ENCODE data around the gene TMEM163.
A peak's percentile ranks its signal among the peaks of the same experiment; 100 is the strongest.

The TMEM163 gene

GRCh38 chr2:134408791-134409190, 310.0 kb downstream of the TMEM163 start:
- TF ChIP-seq ZNF843 (tag by site-specific recombination; IDR thresholded peaks at IDR 0.05) (0 out of 2 replicates have a peak, but pooled peaks have one; percentile 18), ZNF138 (tag by site-specific recombination; IDR thresholded peaks at IDR 0.05; ENCODE audit: borderline replicate concordance) (no peak)
- no peaks in the 10 kb centered on the region for H3K9me3 ChIP-seq (ENCODE audit: control insufficient read depth, insufficient read depth, low read depth, low read length)
- H3K27ac ChIP-seq (ENCODE audit: extremely low read depth, low read depth, low read length) = no peak overlapping the region
- H3K4me1 ChIP-seq (ENCODE audit: control insufficient read depth, insufficient read depth, low read length) = peaks cover 13% of the 10 kb centered on the region
- CTCF ChIA-PET = interaction anchor here (0.7 kb wide), 2 partner anchors 11 to 290 kb away, joined by 3 to 4 read pairs; no protein-coding TSS in a partner anchor
- peaks cover 0 to 10% of the 10 kb centered on the region in 2 experiments; a peak in 1 of 3 replicates for H3K36me3 ChIP-seq (ENCODE audit: control insufficient read depth in 2 of 2, insufficient read depth in 1 of 2, low read length in 2 of 2)
- H3K4me3 ChIP-seq (ENCODE audit: low read depth, low read length) = no peak overlapping the region
- POLR2A ChIA-PET = no interaction called here

DNA sequence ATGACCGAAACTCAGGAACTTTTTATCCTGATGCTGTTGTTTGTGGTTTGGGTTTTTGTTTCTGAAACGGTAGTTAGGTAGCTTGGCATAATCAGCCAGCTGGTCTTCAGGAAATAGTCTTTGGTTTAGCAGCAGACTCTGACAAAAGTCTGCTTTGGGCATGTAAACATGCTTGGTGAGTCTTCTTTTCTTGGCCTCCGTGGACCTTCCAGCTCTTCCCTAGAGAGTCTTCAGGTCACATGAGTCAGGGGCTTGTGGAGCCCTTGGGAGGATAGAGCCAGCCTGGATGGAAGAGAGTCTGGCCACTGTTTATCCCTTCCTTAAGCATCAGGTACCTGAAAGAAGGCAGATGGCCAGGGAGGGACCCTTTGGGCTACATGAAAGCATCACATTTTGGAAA, 310.4 kb downstream of the TMEM163 start:
- Histone ChIP-seq H3K4me3 (ENCODE audit: low read depth, low read length) (no peak overlapping the region), H3K36me3 (ENCODE audit: control insufficient read depth in 2 of 2, insufficient read depth in 1 of 2, low read length in 2 of 2) (peaks cover 0 to 12% of the 10 kb centered on the region in 2 experiments; a peak in 1 of 3 replicates), H3K27ac (ENCODE audit: extremely low read depth, low read depth, low read length) (no peak overlapping the region), H3K4me1 (ENCODE audit: control insufficient read depth, insufficient read depth, low read length) (peaks cover 13% of the 10 kb centered on the region), H3K9me3 (ENCODE audit: control insufficient read depth, insufficient read depth, low read depth, low read length) (no peaks in the 10 kb centered on the region)
- ChIA-PET POLR2A (no interaction called here), CTCF (no interaction called here)
- TF ChIP-seq WT1 (tag by site-specific recombination; IDR thresholded peaks at IDR 0.05) (no peak), ZEB2 (tag by site-specific recombination; IDR thresholded peaks at IDR 0.05) (no peak), MEIS1 (CRISPR knock-in tag; IDR thresholded peaks at IDR 0.05; ENCODE audit: borderline replicate concordance) (no peak), ZNF394 (tag by site-specific recombination; IDR thresholded peaks at IDR 0.05; ENCODE audit: borderline replicate concordance) (no peak), TCF7L2 (IDR thresholded peaks at IDR 0.05; ENCODE audit: borderline replicate concordance, low read depth, low read length) (no peak), ZNF670 (tag by site-specific recombination; IDR thresholded peaks at IDR 0.05; ENCODE audit: low read depth) (no peak), ZNF354C (tag by site-specific recombination; IDR thresholded peaks at IDR 0.05; ENCODE audit: borderline replicate concordance, low read depth) (no peak), ZNF175 (tag by site-specific recombination; IDR thresholded peaks at IDR 0.05) (no peak), ZNF350 (tag by site-specific recombination; IDR thresholded peaks at IDR 0.05) (no peak)
- TF ChIP-seq, protein P1, sequence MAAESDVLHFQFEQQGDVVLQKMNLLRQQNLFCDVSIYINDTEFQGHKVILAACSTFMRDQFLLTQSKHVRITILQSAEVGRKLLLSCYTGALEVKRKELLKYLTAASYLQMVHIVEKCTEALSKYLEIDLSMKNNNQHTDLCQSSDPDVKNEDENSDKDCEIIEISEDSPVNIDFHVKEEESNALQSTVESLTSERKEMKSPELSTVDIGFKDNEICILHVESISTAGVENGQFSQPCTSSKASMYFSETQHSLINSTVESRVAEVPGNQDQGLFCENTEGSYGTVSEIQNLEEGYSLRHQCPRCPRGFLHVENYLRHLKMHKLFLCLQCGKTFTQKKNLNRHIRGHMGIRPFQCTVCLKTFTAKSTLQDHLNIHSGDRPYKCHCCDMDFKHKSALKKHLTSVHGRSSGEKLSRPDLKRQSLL (tag by site-specific recombination; IDR thresholded peaks at IDR 0.05) = no peak
- TF ChIP-seq, protein P2, sequence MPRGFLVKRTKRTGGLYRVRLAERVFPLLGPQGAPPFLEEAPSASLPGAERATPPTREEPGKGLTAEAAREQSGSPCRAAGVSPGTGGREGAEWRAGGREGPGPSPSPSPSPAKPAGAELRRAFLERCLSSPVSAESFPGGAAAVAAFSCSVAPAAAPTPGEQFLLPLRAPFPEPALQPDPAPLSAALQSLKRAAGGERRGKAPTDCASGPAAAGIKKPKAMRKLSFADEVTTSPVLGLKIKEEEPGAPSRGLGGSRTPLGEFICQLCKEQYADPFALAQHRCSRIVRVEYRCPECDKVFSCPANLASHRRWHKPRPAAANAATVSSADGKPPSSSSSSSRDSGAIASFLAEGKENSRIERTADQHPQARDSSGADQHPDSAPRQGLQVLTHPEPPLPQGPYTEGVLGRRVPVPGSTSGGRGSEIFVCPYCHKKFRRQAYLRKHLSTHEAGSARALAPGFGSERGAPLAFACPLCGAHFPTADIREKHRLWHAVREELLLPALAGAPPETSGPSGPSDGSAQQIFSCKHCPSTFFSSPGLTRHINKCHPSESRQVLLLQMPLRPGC (tag by site-specific recombination; IDR thresholded peaks at IDR 0.05) = no peak
- TF ChIP-seq, protein P3, sequence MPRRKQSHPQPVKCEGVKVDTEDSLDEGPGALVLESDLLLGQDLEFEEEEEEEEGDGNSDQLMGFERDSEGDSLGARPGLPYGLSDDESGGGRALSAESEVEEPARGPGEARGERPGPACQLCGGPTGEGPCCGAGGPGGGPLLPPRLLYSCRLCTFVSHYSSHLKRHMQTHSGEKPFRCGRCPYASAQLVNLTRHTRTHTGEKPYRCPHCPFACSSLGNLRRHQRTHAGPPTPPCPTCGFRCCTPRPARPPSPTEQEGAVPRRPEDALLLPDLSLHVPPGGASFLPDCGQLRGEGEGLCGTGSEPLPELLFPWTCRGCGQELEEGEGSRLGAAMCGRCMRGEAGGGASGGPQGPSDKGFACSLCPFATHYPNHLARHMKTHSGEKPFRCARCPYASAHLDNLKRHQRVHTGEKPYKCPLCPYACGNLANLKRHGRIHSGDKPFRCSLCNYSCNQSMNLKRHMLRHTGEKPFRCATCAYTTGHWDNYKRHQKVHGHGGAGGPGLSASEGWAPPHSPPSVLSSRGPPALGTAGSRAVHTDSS (tag by site-specific recombination; IDR thresholded peaks at IDR 0.05) = no peak

GRCh38 chr2:134407154-134407890, 311.5 kb downstream of the TMEM163 start:
- CTCF ChIA-PET = no interaction called here
- H3K36me3 ChIP-seq (ENCODE audit: control insufficient read depth in 2 of 2, insufficient read depth in 1 of 2, low read length in 2 of 2) = peaks cover 0 to 14% of the 10 kb centered on the region in 2 experiments; a peak in 1 of 3 replicates
- POLR2A ChIA-PET = interaction anchor here (0.7 kb wide), 1 partner anchor 509 kb away, joined by 4 read pairs; no protein-coding TSS in a partner anchor
- no peaks in the 10 kb centered on the region for H3K9me3 ChIP-seq (ENCODE audit: control insufficient read depth, insufficient read depth, low read depth, low read length)
- H3K4me3 ChIP-seq (ENCODE audit: low read depth, low read length) = no peak overlapping the region
- no peak overlapping the region for H3K27ac ChIP-seq (ENCODE audit: extremely low read depth, low read depth, low read length)
- peaks cover 13% of the 10 kb centered on the region for H3K4me1 ChIP-seq (ENCODE audit: control insufficient read depth, insufficient read depth, low read length)
- no peak for TF ChIP-seq ZBTB20 (tag by site-specific recombination; IDR thresholded peaks at IDR 0.05)
- no peak for TF ChIP-seq ZNF335 (tag by site-specific recombination; conservative IDR thresholded peaks at IDR 0.05)
- TF ChIP-seq SCRT1 (tag by site-specific recombination; IDR thresholded peaks at IDR 0.05; ENCODE audit: borderline replicate concordance) = no peak
- TF ChIP-seq, protein P4, sequence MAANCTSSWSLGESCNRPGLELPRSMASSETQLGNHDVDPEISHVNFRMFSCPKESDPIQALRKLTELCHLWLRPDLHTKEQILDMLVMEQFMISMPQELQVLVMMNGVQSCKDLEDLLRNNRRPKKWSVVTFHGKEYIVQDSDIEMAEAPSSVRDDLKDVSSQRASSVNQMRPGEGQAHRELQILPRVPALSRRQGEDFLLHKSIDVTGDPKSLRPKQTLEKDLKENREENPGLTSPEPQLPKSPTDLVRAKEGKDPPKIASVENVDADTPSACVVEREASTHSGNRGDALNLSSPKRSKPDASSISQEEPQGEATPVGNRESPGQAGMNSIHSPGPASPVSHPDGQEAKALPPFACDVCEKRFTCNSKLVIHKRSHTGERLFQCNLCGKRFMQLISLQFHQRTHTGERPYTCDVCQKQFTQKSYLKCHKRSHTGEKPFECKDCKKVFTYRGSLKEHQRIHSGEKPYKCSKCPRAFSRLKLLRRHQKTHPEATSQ (tag by site-specific recombination; IDR thresholded peaks at IDR 0.05) = no peak
- TF ChIP-seq ZNF302 (tag by site-specific recombination; IDR thresholded peaks at IDR 0.05; ENCODE audit: low read depth) = no peak
- TF ChIP-seq ZNF776 (tag by site-specific recombination; IDR thresholded peaks at IDR 0.05; ENCODE audit: borderline replicate concordance) = no peak
- TF ChIP-seq ZNF394 (tag by site-specific recombination; IDR thresholded peaks at IDR 0.05; ENCODE audit: borderline replicate concordance) = no peak
- no peak for TF ChIP-seq ZNF266 (tag by site-specific recombination; IDR thresholded peaks at IDR 0.05; ENCODE audit: low read depth)
- no peak for TF ChIP-seq ZNF558 (tag by site-specific recombination; IDR thresholded peaks at IDR 0.05)
- no peak for TF ChIP-seq ZNF777 (tag by site-specific recombination; IDR thresholded peaks at IDR 0.05; ENCODE audit: borderline replicate concordance)
- no peak for TF ChIP-seq ZNF350 (tag by site-specific recombination; IDR thresholded peaks at IDR 0.05)
- TF ChIP-seq ZNF654 (tag by site-specific recombination; IDR thresholded peaks at IDR 0.05; ENCODE audit: low read depth) = no peak
- TF ChIP-seq ZNF596 (tag by site-specific recombination; IDR thresholded peaks at IDR 0.05) = no peak
- TF ChIP-seq ZNF2 (tag by site-specific recombination; IDR thresholded peaks at IDR 0.05) = no peak
